Keratinocyte (primary cell): ENCODE results near the gene EPAS1. TPM values are rescaled to one million over a fixed set of nuclear protein-coding genes. Genes with fewer than 3 reads are reported as not detected.

Source experiments
- DNase-seq: peaks from one replicate; pipeline ENCODE4 v3.0.0-alpha.2; 2011; ENCODE audit warnings: low read depth, missing footprints, low spot score
- FAIRE-seq: peaks from 2 replicates; lab custom pipeline; 2011; peaks lifted over from hg19 to GRCh38; lab: Jason Lieb, UNC
- H2AFZ ChIP-seq: 2 replicates; pipeline ENCODE4 v1.6.0; 2012; ENCODE audit warnings: low read length, control low read depth, inconsistent platforms; ENCODE audit not compliant: control insufficient read depth
- H3K27ac ChIP-seq: 2 replicates; pipeline ENCODE4 v1.5.1; 2011; ENCODE audit warnings: low read length; ENCODE audit not compliant: control insufficient read depth, insufficient read depth
- H3K27me3 ChIP-seq: 3 replicates; pipeline ENCODE4 v1.6.0; 2011; ENCODE audit warnings: low read length; ENCODE audit not compliant: control insufficient read depth, insufficient read depth; ENCODE audit errors: extremely low read depth
- H3K36me3 ChIP-seq, 2 experiments: 2 replicates in 1 of 2; 3 replicates in 1 of 2; pipeline ENCODE4 v1.5.1; 2011; ENCODE audit warnings: low read length in 2 of 2, mild to moderate bottlenecking in 1 of 2; ENCODE audit not compliant: control insufficient read depth in 2 of 2, insufficient read depth in 2 of 2; ENCODE audit errors: extremely low read depth in 1 of 2
- H3K4me1 ChIP-seq: 3 replicates; pipeline ENCODE4 v1.5.1; 2011; ENCODE audit warnings: low read length; ENCODE audit not compliant: control insufficient read depth, insufficient read depth; ENCODE audit errors: extremely low read depth
- H3K4me2 ChIP-seq: 3 replicates; pipeline ENCODE4 v1.6.0; 2011; ENCODE audit warnings: low read depth, low read length; ENCODE audit not compliant: control insufficient read depth, insufficient read depth; ENCODE audit errors: extremely low read depth
- H3K4me3 ChIP-seq, 3 experiments: fragments of 200-600 bp in 1 of 3; sonication (generic) in 1 of 3; 2 replicates in 2 of 3; 3 replicates in 1 of 3; pipeline ENCODE4 v1.5.1; 2011 to 2016; ENCODE audit warnings: low read length in 3 of 3, mild to moderate bottlenecking in 3 of 3, control low read depth in 2 of 3, inconsistent platforms in 1 of 3, low read depth in 1 of 3, mixed read lengths in 1 of 3, mixed run types in 1 of 3, moderate library complexity in 1 of 3; ENCODE audit not compliant: control insufficient read depth in 2 of 3, insufficient read depth in 2 of 3; ENCODE audit errors: extremely low read depth in 1 of 3
- H3K79me2 ChIP-seq: 2 replicates; pipeline ENCODE4 v1.6.0; 2012; ENCODE audit warnings: low read length; ENCODE audit not compliant: control insufficient read depth, insufficient read depth
- H3K9ac ChIP-seq: 3 replicates; pipeline ENCODE4 v1.6.0; 2011; ENCODE audit warnings: low read length; ENCODE audit not compliant: control insufficient read depth, insufficient read depth; ENCODE audit errors: extremely low read depth
- H3K9me1 ChIP-seq: 3 replicates; pipeline ENCODE4 v1.6.0; 2011; ENCODE audit warnings: low read length; ENCODE audit not compliant: control insufficient read depth, insufficient read depth; ENCODE audit errors: extremely low read depth
- H3K9me3 ChIP-seq: 2 replicates; pipeline ENCODE4 v1.5.1; 2012; ENCODE audit warnings: low read depth, low read length; ENCODE audit not compliant: control insufficient read depth
- H4K20me1 ChIP-seq: 3 replicates; pipeline ENCODE4 v1.6.0; 2011; ENCODE audit warnings: low read length; ENCODE audit not compliant: control insufficient read depth, insufficient read depth; ENCODE audit errors: extremely low read depth
- CTCF ChIP-seq, 3 experiments: IDR thresholded peaks in 1 of 3; conservative IDR thresholded peaks in 1 of 3; optimal IDR thresholded peaks in 1 of 3; 2 replicates in 2 of 3; 3 replicates in 1 of 3; pipeline versions ENCODE3 to v1.5.1; 2011; ENCODE audit warnings: low read length in 3 of 3, mild to moderate bottlenecking in 3 of 3, moderate library complexity in 2 of 3, control low read depth in 1 of 3, inconsistent platforms in 1 of 3; ENCODE audit not compliant: insufficient read depth in 2 of 3; ENCODE audit errors: extremely low read depth in 1 of 3
- EZH2 ChIP-seq: IDR thresholded peaks from one replicate; pipeline ENCODE4 v1.6.1; 2012; ENCODE audit warnings: inconsistent platforms, mild to moderate bottlenecking, low read length, moderate library complexity
- dilution Hi-C: fragments of 300-500 bp; cut with MboI; formaldehyde crosslinking; loops from one replicate; pipeline ENCODE4 v1.7.0; 2020; ENCODE audit warnings: low sequenced_read_pairs; ENCODE audit not compliant: extremely low pct_ligation_motif_present
- polyA plus RNA-seq, 5 experiments: library from polyadenylated mRNA; depleted of rRNA in 3 of 5; stranded (reverse) in 3 of 5; stranded (forward) in 1 of 5; unstranded in 1 of 5; fragments of >200 nt; gene quantifications; 1 replicate in 1 of 5; 2 replicates in 3 of 5; 3 replicates in 1 of 5; pipeline versions ENCODE4 v1.2.1 to v1.2.3, GENCODE V29; 2011 to 2012; ENCODE audit warnings: missing spikeins in 2 of 5, low read depth in 1 of 5, low replicate concordance in 1 of 5

The EPAS1 gene
- polyA plus RNA-seq, 1 donor (not counting 4 experiments of a cell fraction or from before 2014, with no cell fraction given), result 96.7 TPM

- dilution Hi-C loops, result no loop called here
- no peaks in the 10 kb centered on the region for H3K27me3 ChIP-seq
- H3K79me2 ChIP-seq, result no peaks in the 10 kb centered on the region
- H3K4me2 ChIP-seq, result no peak overlapping the region
- DNase-seq, result no peak
- H2AFZ ChIP-seq, result no peak overlapping the region
- H4K20me1 ChIP-seq, result no peaks in the 10 kb centered on the region
- H3K9ac ChIP-seq, result no peak overlapping the region
- no peak overlapping the region for H3K4me3 ChIP-seq
- H3K9me1 ChIP-seq, result no peaks in the 10 kb centered on the region
- H3K4me1 ChIP-seq, result no peaks in the 10 kb centered on the region
- TF ChIP-seq EZH2, result no peak
- no peak for TF ChIP-seq CTCF (optimal IDR thresholded peaks at IDR 0.05 in 1 of 3, IDR thresholded peaks at IDR 0.05 in 1 of 3, conservative IDR thresholded peaks at IDR 0.05 in 1 of 3; ENCODE audit: extremely low read depth in 1 of 3, insufficient read depth in 2 of 3, low read length in 3 of 3)
- FAIRE-seq, result no peak
- H3K9me3 ChIP-seq, result no peaks in the 10 kb centered on the region
- no peak overlapping the region for H3K27ac ChIP-seq
- H3K36me3 ChIP-seq, result peaks cover 45 to 62% of the 10 kb centered on the region in 2 experiments
Measured at GRCh38 chr2:46379213-46380037, 82.2 kb downstream of the EPAS1 start.

DNA sequence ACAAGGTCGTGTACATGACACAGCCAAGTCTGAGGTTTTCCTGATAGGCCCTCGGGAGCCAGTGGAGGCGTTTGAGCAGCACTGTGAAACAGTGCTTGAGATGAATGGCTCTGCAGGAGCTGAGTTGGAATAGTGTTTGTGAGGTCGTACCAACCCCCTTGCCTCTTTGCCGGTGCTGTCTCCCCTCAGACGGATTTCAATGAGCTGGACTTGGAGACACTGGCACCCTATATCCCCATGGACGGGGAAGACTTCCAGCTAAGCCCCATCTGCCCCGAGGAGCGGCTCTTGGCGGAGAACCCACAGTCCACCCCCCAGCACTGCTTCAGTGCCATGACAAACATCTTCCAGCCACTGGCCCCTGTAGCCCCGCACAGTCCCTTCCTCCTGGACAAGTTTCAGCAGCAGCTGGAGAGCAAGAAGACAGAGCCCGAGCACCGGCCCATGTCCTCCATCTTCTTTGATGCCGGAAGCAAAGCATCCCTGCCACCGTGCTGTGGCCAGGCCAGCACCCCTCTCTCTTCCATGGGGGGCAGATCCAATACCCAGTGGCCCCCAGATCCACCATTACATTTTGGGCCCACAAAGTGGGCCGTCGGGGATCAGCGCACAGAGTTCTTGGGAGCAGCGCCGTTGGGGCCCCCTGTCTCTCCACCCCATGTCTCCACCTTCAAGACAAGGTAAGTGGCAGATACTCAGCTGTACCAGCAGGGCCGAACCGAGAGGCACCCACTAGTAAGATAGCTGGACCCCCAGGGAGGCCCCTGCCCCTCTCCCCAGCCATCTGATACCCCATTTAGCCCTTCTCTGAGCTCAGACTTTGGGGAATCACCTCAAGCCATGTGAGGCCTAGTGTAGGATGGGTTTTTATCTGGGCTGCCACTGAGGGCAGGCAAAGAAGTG, 83.1 kb downstream of the EPAS1 start:
- no peaks in the 10 kb centered on the region for H3K9me1 ChIP-seq
- H3K4me3 ChIP-seq, result no peak overlapping the region
- DNase-seq (no peak), FAIRE-seq (no peak)
- no peaks in the 10 kb centered on the region for H3K79me2 ChIP-seq
- H4K20me1 ChIP-seq, result no peaks in the 10 kb centered on the region
- TF ChIP-seq EZH2 (no peak), CTCF (optimal IDR thresholded peaks at IDR 0.05 in 1 of 3, IDR thresholded peaks at IDR 0.05 in 1 of 3, conservative IDR thresholded peaks at IDR 0.05 in 1 of 3; ENCODE audit: extremely low read depth in 1 of 3, insufficient read depth in 2 of 3, low read length in 3 of 3) (no peak)
- no peak overlapping the region for H3K9ac ChIP-seq
- peaks cover 49 to 63% of the 10 kb centered on the region in 2 experiments for H3K36me3 ChIP-seq
- no peak overlapping the region for H3K27ac ChIP-seq
- H3K4me2 ChIP-seq, result no peak overlapping the region
- peaks cover under 1% of the 10 kb centered on the region for H3K4me1 ChIP-seq
- H3K27me3 ChIP-seq, result no peaks in the 10 kb centered on the region
- H3K9me3 ChIP-seq, result no peaks in the 10 kb centered on the region
- dilution Hi-C loops, result no loop called here
- no peak overlapping the region for H2AFZ ChIP-seq
